Activated B cell treated with CpG ODN at 0.5 μM for 24 hours (primary cell): ENCODE measurements around the gene FBH1. TPM values are rescaled to one million over a fixed set of nuclear protein-coding genes. Genes with fewer than 3 reads are reported as not detected.

ENCODE experiments used
- ATAC-seq: fragments of 200-7000 bp; cut with Tn5 transposase; one replicate; pipeline ENCODE4 v1.10.0; 2021; ENCODE audit warnings: low read depth, mild to moderate bottlenecking, moderate library complexity
- CTCF ChIA-PET: fragments of 350-600 bp; sonication (Branson Sonifier 250); formaldehyde crosslinking; loops from one replicate; lab custom pipeline; 2021; ENCODE audit warnings: antibody characterized with exemption; lab: Charles Lee
- POLR2A ChIA-PET: fragments of 350-600 bp; sonication (Branson Sonifier 250); formaldehyde crosslinking; loops from one replicate; lab custom pipeline; 2021; ENCODE audit warnings: antibody characterized with exemption; lab: Charles Lee
- DNase-seq: peaks from one replicate; pipeline ENCODE4 v3.0.0; 2022
- H3K27ac Mint-ChIP-seq: one replicate; pipeline ENCODE4 v1.8.0; 2020; ENCODE audit warnings: mixed read lengths
- H3K27me3 Mint-ChIP-seq: one replicate; pipeline ENCODE4 v1.8.0; 2021; ENCODE audit warnings: mixed read lengths
- H3K36me3 Mint-ChIP-seq: one replicate; pipeline ENCODE4 v1.8.0; 2021; ENCODE audit warnings: low read depth, mixed read lengths
- H3K4me1 Mint-ChIP-seq: one replicate; pipeline ENCODE4 v1.8.0; 2021; ENCODE audit warnings: mixed read lengths
- H3K4me3 Mint-ChIP-seq: one replicate; pipeline ENCODE4 v1.8.0; 2020; ENCODE audit warnings: mild to moderate bottlenecking, mixed read lengths
- H3K9me3 Mint-ChIP-seq: one replicate; pipeline ENCODE4 v1.8.0; 2020; ENCODE audit warnings: mixed read lengths
- CTCF ChIP-seq: fragments of 200-600 bp; IDR thresholded peaks from one replicate; pipeline ENCODE4 v1.8.0; 2022; ENCODE audit warnings: antibody characterized with exemption, mild to moderate bottlenecking
- intact Hi-C: fragments of 100-400 bp; cut with micrococcal nuclease; formaldehyde crosslinking; loops from one replicate; pipeline ENCODE4 v1.15.1; 2024
- total RNA-seq: library from RNA; stranded (reverse); gene quantifications from 2 replicates; pipeline ENCODE4 v1.2.3, GENCODE V29; 2022

Gene FBH1
- total RNA-seq, 1 donor from 2014 or later = 65.5 TPM

GRCh38 chr10:5910323-5911100 lies 20.5 kb downstream of the FBH1 start:
- ChIA-PET CTCF (no interaction called here), POLR2A (no interaction called here)
- intact Hi-C loops = loop anchor here (10.0 kb wide), 1 partner anchor 494 kb away; no protein-coding TSS in a partner anchor
- no peak overlapping the region for H3K27ac Mint-ChIP-seq
- DNase-seq (no peak), ATAC-seq (no peak)
- no peak for TF ChIP-seq CTCF
- peaks cover 86% of the 10 kb centered on the region for H3K36me3 Mint-ChIP-seq
- H3K4me1 Mint-ChIP-seq = peaks cover 6% of the 10 kb centered on the region
- H3K4me3 Mint-ChIP-seq = no peak overlapping the region
- H3K27me3 Mint-ChIP-seq = no peaks in the 10 kb centered on the region
- H3K9me3 Mint-ChIP-seq = no peaks in the 10 kb centered on the region

DNA sequence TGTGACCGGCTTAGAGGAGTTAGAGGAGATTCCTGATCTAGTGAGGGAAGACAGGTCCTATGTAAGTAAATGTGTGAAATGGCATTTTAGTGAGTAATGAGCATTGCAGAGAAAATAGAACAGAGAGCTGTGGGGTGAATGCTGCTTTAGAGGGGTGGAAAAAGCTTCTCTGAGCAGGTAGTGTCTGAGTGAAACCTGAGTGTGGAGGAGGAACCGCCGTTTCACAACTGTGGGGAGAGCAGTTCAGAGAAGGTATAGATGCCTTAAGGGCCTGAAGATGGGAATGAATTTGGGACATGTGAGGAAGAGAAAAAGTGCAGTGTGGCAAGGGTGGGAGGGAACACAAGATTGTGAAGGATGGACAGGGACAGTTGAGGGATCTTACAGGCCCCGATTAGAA lies 21.6 kb downstream of the FBH1 start:
- H3K9me3 Mint-ChIP-seq = no peaks in the 10 kb centered on the region
- peaks cover 86% of the 10 kb centered on the region for H3K36me3 Mint-ChIP-seq
- DNase-seq (no peak), ATAC-seq (no peak)
- ChIA-PET CTCF (no interaction called here), POLR2A (interaction anchor here (0.6 kb wide), 1 partner anchor 157 kb away, joined by 3 read pairs; no protein-coding TSS in a partner anchor)
- peaks cover under 1% of the 10 kb centered on the region for H3K4me1 Mint-ChIP-seq
- no peak overlapping the region for H3K27ac Mint-ChIP-seq
- H3K4me3 Mint-ChIP-seq = no peak overlapping the region
- no peaks in the 10 kb centered on the region for H3K27me3 Mint-ChIP-seq
- no peak for TF ChIP-seq CTCF
- intact Hi-C loops = loop anchor here (10.0 kb wide), 1 partner anchor 493 kb away; no protein-coding TSS in a partner anchor

DNA sequence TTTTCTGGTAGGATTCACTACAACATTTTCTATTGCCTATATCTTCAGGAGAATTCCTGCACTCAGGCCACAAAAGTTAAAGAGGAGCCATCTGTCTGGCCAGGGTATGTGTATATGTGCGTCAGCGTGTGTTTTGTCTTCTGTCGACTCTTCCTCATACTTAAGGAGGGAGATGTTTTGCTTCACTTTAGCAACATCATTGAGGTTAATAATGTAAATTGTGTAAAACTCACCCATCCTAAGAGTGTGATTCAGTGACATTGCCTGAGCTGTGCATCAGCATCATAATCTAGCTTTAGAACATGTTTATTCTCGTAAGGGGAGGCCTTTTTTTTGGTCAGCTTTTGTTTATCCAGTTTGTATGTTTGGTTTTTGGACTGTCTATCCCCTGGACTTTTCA lies 23.7 kb downstream of the FBH1 start:
- H3K36me3 Mint-ChIP-seq = peaks cover 90% of the 10 kb centered on the region
- TF ChIP-seq CTCF = no peak
- H3K4me1 Mint-ChIP-seq = no peaks in the 10 kb centered on the region
- H3K4me3 Mint-ChIP-seq = no peak overlapping the region
- POLR2A ChIA-PET = no interaction called here
- no peaks in the 10 kb centered on the region for H3K9me3 Mint-ChIP-seq
- CTCF ChIA-PET = no interaction called here
- ATAC-seq (no peak), DNase-seq (no peak)
- intact Hi-C loops = loop anchor here (10.0 kb wide), 1 partner anchor 491 kb away; no protein-coding TSS in a partner anchor
- no peak overlapping the region for H3K27ac Mint-ChIP-seq
- H3K27me3 Mint-ChIP-seq = no peaks in the 10 kb centered on the region

- Mint-ChIP-seq H3K9me3 (no peaks in the 10 kb centered on the region), H3K27ac (no peak overlapping the region), H3K4me3 (no peak overlapping the region), H3K27me3 (no peaks in the 10 kb centered on the region), H3K36me3 (peaks cover 90% of the 10 kb centered on the region), H3K4me1 (no peaks in the 10 kb centered on the region)
- TF ChIP-seq CTCF = no peak
- intact Hi-C loops = loop anchor here (10.0 kb wide), 1 partner anchor 489 kb away; no protein-coding TSS in a partner anchor
- ChIA-PET CTCF (no interaction called here), POLR2A (no interaction called here)
- ATAC-seq (no peak), DNase-seq (no peak)
Observed at GRCh38 chr10:5915451-5915850, 25.4 kb downstream of the FBH1 start.

GRCh38 chr10:5917305-5917704 lies 27.3 kb downstream of the FBH1 start:
- Mint-ChIP-seq H3K36me3 (peaks cover 93% of the 10 kb centered on the region), H3K4me3 (no peak overlapping the region), H3K9me3 (no peaks in the 10 kb centered on the region), H3K4me1 (no peaks in the 10 kb centered on the region), H3K27me3 (no peaks in the 10 kb centered on the region), H3K27ac (no peak overlapping the region)
- no peak for DNase-seq
- POLR2A ChIA-PET = no interaction called here
- CTCF ChIA-PET = no interaction called here
- intact Hi-C loops = loop anchor here (10.0 kb wide), 1 partner anchor 487 kb away; no protein-coding TSS in a partner anchor
- no peak for TF ChIP-seq CTCF
- ATAC-seq = no peak
